PC-9 (cell line): ENCODE data around the gene IVNS1ABP.

Experiments used
- CTCF ChIP-seq: fragments of 200-600 bp; sonication (generic); conservative IDR thresholded peaks from 2 replicates; pipeline ENCODE4 v1.6.1; 2017; ENCODE audit warnings: mixed run types, antibody characterized with exemption, mild to moderate bottlenecking, moderate library complexity
- EZH2 ChIP-seq: fragments of 200-600 bp; sonication (generic); IDR thresholded peaks from 2 replicates; pipeline ENCODE4 v1.8.0; 2017; ENCODE audit warnings: antibody characterized with exemption, low read depth

- TF ChIP-seq CTCF (no peak), EZH2 (no peak)
Measured at GRCh38 chr1:185338719-185339622, 21.9 kb upstream of the IVNS1ABP start.
